Fibroblast of gingiva (primary cell): Measurements from ENCODE around the gene TTC17.
"Not testable (repeated sequence)": the region's sequence is repeated elsewhere in the genome, so short reads cannot be mapped to it uniquely, and the experiment has no call there.

Experiments used
- DNase-seq: peaks from one replicate; pipeline ENCODE4 v3.0.0-alpha.2; 2011; ENCODE audit warnings: low read depth

The TTC17 gene

GRCh38 chr11:43392713-43393112 lies 34.0 kb downstream of the TTC17 start:
- no peak for DNase-seq

DNA sequence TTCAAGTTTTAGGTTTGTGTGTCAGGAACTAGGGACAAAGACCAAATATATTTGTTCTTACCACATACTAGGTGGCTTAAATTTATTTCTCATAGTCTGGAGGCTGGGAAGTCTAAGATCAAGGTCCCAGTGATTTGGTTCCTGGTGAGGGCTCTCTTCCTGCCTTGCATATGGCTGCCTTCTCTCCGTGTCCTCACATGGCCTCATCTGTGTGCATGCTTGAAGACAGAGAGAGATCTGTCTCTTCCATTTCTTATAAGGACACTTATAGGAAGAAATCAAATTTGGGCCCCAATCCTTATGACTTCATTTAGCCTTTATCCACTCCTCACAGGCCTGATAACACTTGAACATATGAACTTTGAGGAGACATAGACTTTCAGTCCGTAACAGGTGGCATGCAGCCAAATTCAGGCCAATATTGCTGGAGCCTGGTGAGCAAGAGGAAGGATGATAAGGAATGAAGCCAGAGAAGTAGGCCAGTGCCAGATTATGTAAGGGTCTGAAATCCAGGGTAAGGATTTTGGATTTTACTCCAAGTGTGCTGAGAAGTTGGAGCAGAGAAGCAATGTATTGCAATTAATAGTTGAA lies 35.1 kb downstream of the TTC17 start:
- no peak for DNase-seq

- DNase-seq = no peak
These were observed 37.9 kb downstream of the TTC17 start for GRCh38 chr11:43396617-43397016.

DNA sequence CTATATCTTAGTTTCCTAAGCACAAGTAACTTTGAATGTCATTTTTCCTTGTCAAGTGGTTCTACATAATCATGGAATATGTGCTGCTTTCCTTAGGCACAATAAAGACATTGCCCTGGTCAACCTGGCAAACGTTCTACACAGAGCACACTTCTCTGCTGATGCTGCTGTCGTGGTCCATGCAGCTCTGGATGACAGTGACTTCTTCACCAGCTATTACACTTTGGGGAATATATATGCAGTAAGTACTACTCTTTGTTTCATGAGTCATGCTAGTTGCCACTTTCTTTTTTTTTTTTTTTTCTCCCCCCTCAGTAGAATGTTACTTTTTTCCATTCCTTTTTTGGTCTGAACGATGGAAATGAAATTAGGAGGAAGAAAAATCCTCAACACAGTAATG lies 38.5 kb downstream of the TTC17 start:
- no peak for DNase-seq

DNA sequence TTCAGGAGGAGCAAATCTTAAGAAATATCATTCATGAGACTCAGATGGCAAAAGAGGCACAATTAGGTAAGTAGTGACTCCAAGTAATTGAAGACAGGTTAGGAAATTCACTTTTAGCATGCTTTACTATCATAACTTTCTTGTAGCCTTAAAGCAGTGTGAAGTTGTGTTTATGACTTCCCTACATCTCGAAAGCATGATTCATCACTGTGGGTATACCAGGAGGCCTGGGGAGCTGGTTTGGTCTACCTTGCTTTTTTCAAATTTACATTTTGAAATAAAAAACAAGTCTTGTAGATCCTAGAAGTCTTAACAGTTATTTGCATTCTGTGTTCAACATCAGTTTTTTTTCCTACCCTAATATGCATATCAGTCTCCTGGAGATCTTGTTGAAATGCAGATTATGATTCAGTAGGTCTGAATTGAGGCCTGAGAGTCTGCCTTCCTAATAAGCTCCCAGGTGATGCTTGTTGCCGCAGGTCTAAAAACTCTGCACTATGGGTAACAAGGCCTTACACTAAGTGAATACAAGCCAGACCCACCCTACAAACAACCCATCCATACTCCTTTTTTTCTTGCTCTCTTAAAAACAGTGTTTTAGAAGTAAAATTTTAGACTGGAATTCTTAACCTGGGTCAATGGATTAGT lies 41.4 kb downstream of the TTC17 start:
- no peak for DNase-seq

- DNase-seq = no peak
These were observed 42.5 kb downstream of the TTC17 start for GRCh38 chr11:43401252-43401651.

- not testable (repeated sequence) for DNase-seq
These were observed 43.1 kb downstream of the TTC17 start for GRCh38 chr11:43401811-43402210.

DNA sequence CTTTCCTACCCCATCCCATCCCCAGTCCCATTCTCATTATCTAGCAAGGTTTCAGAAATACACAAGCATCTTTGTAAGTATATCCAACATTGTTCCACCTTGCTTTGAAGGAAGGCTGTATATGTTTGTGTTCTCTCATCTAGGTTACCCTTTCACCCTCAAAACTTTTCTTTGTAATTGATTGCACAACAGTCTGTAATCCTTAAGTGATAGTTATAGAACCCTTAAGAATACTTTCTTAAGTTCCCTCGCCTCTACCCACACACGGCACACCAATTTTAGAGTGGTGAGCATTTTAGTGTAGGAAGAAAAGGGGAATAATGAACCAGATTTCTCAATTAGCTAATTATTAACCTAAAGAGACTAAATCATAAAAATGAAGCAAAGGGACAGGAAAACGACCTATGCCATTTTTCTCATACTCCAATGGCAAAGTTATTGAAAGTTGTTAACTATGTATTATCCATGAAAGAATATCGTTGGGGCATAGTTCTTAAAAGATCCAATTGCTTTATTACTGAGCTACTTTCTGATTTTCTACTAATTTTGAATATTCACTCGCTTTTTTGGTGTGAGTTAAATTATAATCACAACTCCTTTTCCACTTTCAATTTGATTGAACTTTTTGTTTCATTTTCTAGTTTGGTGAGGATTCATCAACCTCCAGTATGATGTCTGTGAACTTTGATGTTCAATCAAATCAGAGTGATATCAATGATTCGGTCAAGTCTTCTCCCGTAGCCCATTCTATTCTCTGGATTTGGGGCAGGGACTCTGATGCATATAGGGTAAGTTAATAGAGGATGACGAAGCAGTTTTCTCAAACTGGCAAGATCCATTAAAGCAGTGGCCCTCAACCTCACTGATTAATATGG lies 44.9 kb downstream of the TTC17 start:
- DNase-seq = no peak

GRCh38 chr11:43404406-43404805 lies 45.7 kb downstream of the TTC17 start:
- DNase-seq = no peak

- no peak for DNase-seq
These were observed 46.2 kb downstream of the TTC17 start for GRCh38 chr11:43404836-43405479.

- DNase-seq = no peak
These were observed 49.6 kb downstream of the TTC17 start for GRCh38 chr11:43408277-43408676.

DNA sequence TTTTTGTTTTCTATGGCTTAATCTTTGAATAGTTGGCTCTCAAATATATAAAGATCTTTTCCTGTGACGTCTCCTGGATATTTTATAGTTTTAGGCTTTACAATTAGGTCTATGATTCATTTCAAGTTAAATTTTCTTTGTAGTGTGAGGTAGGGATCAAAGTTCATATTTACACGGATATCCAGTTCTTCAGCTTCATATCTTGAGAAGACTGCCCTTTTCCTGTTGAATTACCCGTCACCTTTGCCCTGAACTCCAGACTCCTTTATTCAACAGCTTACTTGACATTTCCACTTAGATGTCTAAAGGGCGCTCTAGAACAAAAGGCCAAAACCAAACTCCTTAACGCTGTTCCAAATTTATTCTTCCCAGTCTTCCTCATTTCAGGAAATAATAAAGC lies 51.7 kb downstream of the TTC17 start:
- DNase-seq = no peak

DNA sequence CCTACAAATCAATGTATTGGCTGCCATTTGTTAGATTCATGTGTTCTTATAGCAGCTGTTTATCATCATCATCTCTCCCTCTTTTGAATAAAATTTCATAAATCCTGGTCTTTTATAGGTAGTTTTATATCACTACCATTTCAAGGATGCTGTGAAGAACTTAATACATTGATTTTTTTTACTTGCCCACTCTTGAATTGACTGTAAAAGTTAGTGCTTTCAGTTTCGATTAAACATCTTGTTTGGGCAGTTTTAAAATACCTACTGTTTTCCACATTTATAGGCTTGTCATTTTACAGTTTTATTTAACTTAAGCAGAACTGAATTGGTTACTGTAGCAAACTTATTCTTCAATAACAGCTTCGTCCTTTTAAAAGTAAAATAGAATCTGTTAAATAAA lies 59.5 kb downstream of the TTC17 start:
- no peak for DNase-seq

DNA sequence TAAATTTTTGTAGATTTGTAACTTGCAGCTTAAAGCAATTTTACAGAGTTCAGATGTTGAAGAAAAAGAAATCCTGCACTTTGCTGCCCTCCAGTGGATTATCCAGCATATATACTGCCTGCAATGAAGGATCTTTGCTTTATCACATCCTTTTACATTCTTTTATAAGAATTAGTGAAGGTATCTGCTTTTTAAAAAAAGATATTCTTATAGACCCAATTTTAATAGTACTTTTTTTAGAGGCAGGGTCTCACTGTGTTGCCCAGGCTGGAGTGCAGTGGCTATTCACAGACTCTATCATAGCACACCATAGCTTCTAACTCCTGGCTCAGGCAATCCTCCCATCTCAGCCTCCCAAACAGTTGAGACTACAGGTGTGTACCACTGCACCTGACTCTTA lies 60.7 kb downstream of the TTC17 start:
- DNase-seq = peak; percentile 13

- DNase-seq = no peak
These were observed 69.3 kb downstream of the TTC17 start for GRCh38 chr11:43427971-43428370.

GRCh38 chr11:43430916-43431315 lies 72.2 kb downstream of the TTC17 start:
- DNase-seq = not testable (repeated sequence)

DNA sequence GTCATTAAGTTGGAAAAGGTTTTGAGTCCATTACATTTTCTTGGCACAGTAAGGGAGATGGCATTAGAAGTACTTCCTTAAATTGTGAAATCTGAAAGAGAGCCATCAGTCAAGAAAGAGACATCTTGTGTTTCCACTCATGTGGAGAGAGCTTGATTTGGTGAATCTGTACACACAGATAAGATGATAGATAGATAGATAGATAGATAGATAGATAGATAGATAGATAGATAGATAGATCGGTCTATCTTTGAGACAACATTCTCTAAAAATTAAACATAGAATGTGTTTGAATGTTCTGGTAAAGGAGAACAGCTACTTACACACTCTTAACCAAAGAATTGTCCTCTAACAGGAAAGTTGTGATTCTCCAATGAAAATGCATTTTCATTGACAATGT lies 76.2 kb downstream of the TTC17 start:
- DNase-seq = no peak

DNA sequence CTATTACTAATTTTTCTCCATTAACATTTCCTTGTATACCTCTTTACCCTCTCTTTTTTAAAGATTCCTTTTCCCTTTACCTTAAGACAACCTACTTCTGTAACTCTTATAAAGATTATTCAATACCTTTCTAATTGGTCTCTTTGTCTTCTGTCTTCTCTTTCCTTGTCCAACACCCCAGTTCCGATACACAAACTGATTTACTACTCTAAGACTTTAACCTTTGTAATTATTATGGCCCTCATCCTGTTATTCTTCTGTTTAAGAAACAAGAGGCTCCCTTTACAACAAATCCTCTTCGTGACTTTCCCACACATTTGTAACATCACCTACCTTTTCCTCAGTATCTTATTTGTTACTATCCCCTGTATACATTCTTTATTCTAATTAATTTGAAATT lies 81.8 kb downstream of the TTC17 start:
- DNase-seq = no peak

- no peak for DNase-seq
These were observed 85.1 kb downstream of the TTC17 start for GRCh38 chr11:43443811-43444210.

- DNase-seq = no peak
These were observed 88.4 kb downstream of the TTC17 start for GRCh38 chr11:43447151-43447550.

DNA sequence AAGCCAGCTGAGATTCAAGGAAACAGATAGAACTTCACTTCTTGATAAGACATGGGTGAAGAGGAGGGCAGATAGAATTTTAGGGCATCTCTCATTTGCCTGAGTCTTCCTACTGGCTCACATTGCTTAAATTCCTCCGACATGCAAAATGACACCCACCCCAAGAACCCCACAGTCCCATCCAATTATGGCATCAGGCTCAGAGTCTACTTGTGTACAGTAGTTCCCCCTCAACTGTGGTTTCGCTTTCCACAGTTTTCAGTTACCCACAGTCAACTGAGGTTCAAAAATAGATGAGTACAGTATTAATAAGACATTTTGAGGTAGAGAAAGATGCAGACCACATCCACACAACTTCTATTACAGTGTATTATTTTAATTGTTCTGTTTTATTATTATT lies 99.8 kb downstream of the TTC17 start:
- DNase-seq = no peak

DNA sequence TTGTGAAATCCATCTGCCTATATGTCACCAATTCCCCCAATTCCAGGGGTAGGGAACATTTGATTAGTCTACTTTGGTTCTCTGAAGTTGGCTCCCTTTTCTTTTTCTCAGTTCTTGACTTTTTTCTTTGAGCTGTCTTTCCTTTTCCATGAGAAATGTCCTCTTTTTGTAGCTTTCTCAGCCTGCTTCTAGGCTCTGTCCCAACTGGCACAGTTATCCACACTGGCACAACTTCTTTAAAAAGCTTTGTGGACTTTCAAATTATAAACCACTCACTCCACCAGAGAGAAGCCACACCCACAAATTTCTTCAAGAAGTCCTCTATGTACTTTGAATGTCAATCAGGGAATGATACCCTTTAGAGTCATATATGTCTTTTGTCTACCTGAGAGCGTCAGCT lies 100.5 kb downstream of the TTC17 start:
- no peak for DNase-seq

DNA sequence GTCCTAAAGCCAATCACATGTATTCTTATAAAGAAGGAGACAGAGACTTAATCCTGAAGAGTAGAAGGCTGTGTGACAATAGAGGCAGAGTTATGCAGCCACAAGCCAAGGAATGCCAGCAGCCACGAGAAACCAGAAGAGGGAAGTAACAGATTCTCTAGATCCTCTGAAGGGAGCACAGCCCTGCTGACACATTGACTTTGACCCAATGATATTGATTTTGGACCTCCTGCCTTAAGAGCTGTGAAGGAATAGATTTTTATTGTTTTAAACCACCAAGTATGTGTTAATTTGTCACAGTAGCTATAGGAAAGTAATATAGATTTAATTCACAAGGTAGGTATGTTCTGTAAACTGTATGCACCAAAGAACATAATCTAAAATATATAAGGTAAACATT lies 103.6 kb downstream of the TTC17 start:
- DNase-seq = no peak
